ENCODE results near the gene PGGHG.

DNA sequence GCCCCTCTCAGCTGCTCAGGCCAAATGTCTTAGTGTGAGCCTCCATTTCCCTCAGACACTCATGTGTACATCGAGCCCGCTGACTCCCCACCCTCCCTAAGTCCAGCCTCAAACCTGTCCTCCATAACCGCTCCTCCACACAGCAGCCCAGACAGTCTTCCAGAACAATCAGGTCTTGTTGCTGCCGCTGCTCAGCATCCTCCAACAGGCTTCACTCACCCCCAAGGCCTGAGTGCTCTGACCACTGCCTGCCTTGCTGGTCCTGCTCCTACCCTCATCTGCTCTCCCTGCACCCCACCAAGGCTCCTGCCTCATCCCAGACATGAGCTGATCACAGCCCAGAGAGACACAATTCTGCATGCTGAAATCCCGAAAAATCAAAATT, 35.0 kb upstream of the PGGHG start:
- no peak for TF ChIP-seq POLR2A (IDR thresholded peaks at IDR 0.05)
- TF ChIP-seq, protein P1, sequence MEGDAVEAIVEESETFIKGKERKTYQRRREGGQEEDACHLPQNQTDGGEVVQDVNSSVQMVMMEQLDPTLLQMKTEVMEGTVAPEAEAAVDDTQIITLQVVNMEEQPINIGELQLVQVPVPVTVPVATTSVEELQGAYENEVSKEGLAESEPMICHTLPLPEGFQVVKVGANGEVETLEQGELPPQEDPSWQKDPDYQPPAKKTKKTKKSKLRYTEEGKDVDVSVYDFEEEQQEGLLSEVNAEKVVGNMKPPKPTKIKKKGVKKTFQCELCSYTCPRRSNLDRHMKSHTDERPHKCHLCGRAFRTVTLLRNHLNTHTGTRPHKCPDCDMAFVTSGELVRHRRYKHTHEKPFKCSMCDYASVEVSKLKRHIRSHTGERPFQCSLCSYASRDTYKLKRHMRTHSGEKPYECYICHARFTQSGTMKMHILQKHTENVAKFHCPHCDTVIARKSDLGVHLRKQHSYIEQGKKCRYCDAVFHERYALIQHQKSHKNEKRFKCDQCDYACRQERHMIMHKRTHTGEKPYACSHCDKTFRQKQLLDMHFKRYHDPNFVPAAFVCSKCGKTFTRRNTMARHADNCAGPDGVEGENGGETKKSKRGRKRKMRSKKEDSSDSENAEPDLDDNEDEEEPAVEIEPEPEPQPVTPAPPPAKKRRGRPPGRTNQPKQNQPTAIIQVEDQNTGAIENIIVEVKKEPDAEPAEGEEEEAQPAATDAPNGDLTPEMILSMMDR (IDR thresholded peaks at IDR 0.05), result no peak
